Heart left ventricle (tissue), 16 donors: ENCODE data around the gene EFNB1. TPM values are rescaled to one million over a fixed set of nuclear protein-coding genes. Genes with fewer than 3 reads are reported as not detected.
A peak's percentile ranks its signal among the peaks of the same experiment; 100 is the strongest.

ENCODE experiments used
- ATAC-seq, 4 donors: fragments of 200-7000 bp; cut with Tn5 transposase; one replicate each; pipeline ENCODE4 v1.9.1; 2020 to 2022; ENCODE audit warnings: moderate library complexity in 4 of 4, mild to moderate bottlenecking in 3 of 4, moderate number of reproducible peaks in 1 of 4
- DNase-seq, 5 donors: peaks; one replicate each; pipeline ENCODE4 v3.0.0-alpha.2; 2020
- H3K27ac ChIP-seq, 12 donors: fragments of 200-600 bp; sonication (generic) in 4 of 12; one replicate each; pipeline versions ENCODE4 v1.5.0 to v1.8.0; 2016 to 2022; ENCODE audit warnings: mild to moderate bottlenecking in 2 of 12
- H3K27me3 ChIP-seq, 9 donors: fragments of 200-600 bp; sonication (generic) in 2 of 9; one replicate each; pipeline versions ENCODE4 v1.5.1 to v1.8.0; 2016 to 2022; ENCODE audit warnings: mild to moderate bottlenecking in 3 of 9
- H3K36me3 ChIP-seq, 9 donors: fragments of 200-600 bp; sonication (generic) in 2 of 9; one replicate each; pipeline versions ENCODE4 v1.5.0 to v1.8.0; 2018 to 2022; ENCODE audit warnings: mild to moderate bottlenecking in 2 of 9
- H3K4me1 ChIP-seq, 12 donors: fragments of 200-600 bp; sonication (generic) in 4 of 12; one replicate each; pipeline versions ENCODE4 v1.5.0 to v1.8.0; 2016 to 2022; ENCODE audit warnings: mild to moderate bottlenecking in 3 of 12
- H3K4me3 ChIP-seq, 12 donors: fragments of 200-600 bp; sonication (generic) in 4 of 12; one replicate each; pipeline versions ENCODE4 v1.5.0 to v1.8.0; 2017 to 2022; ENCODE audit warnings: mild to moderate bottlenecking in 9 of 12, moderate library complexity in 4 of 12
- H3K9me3 ChIP-seq, 12 donors: fragments of 200-600 bp; sonication (generic) in 4 of 12; one replicate each; pipeline versions ENCODE4 v1.5.0 to v1.8.0; 2016 to 2022; ENCODE audit warnings: mild to moderate bottlenecking in 1 of 12
- CTCF ChIP-seq, 12 donors: fragments of 200-600 bp; sonication (generic) in 4 of 12; IDR thresholded peaks; one replicate each; pipeline versions ENCODE4 v1.5.0 to v1.8.0; 2018 to 2022; ENCODE audit warnings: antibody characterized with exemption in 12 of 12, mild to moderate bottlenecking in 5 of 12
- POLR2A ChIP-seq, 2 donors: fragments of 450-650 bp; IDR thresholded peaks; one replicate each; pipeline ENCODE4 v1.6.1; 2017; ENCODE audit warnings: antibody characterized with exemption in 2 of 2, mild to moderate bottlenecking in 2 of 2, moderate library complexity in 2 of 2
- WGBS, 4 donors: extraction: QIAGEN DNeasy Blood & Tissue Kit in 2 of 4; methylation state at CpG; one replicate each; pipeline versions ENCODE4 v1.1.5 to v1.1.7; 2013 to 2018; 5-methylcytosine and 5-hydroxymethylcytosine counted together
- intact Hi-C, 10 donors: fragments of 100-400 bp; cut with DNase I; formaldehyde crosslinking; loops; one replicate each; pipeline versions ENCODE4 v1.11.1 to v1.14.2; 2022
- polyA plus RNA-seq, 2 donors: library from polyadenylated mRNA; stranded (reverse); fragments of 200-250 nt; gene quantifications; one replicate each; pipeline ENCODE4 v1.2.3, GENCODE V29; 2013
- total RNA-seq, 9 donors: library from RNA; depleted of rRNA in 2 of 9; stranded (reverse); fragments of >200 nt in 2 of 9; fragmentation: NEBNext Ultra II Directional in 3 of 9; extraction: Animal tissue kit (Norgen Biotek cat#: 25700) in 3 of 9; gene quantifications; one replicate each; pipeline versions ENCODE4 v1.1.0 to v1.2.4, GENCODE V29; 2016 to 2023
- donor health status: ischemic (EF 13 %, LVEDD 7.1; RV severe dilation, severe dysfunction).
- donor health status: healthy with polysubstance abuse.
- donor health status: DM: no; HTN: yes; CAD: no.
- donor health status: DM: no; HTN: no; CAD: no.
- donor health status: ischemic (EF 25% LVEDD 6.9; RV normal size, moderate dysfunction).
- donor health status: ischemic (EF 25% LVEDD 5.7; RV mildly dilated, moderate dysfunction).
- donor health status: healthy.
- donor health status: DM: yes; HTN: yes; CAD: no.
- donor health status: ischemic (EF 35%, LVEDD 5.7; RV mildly dilated, moderate dysfunction).
- donor health status: nonischemic (EF 11% LVEDD 7.7; RV severe dilation, severe dysfunction).
- donor health status: DM: yes; HTN: yes; CAD: no.
- donor health status: PGD.
- donor health status: ischemic (EF 29% LVEDD 5.4; RV normal size, mild dysfunction).
- donor health status: nonischemic (EF 23%, LVEDD 6.1; RV moderate dilation, normal function).

Gene EFNB1
- total and polyA plus RNA-seq, 11 donors, result 15.9 to 78.8 (median 25.4) TPM

- H3K4me1 ChIP-seq, result peaks cover 0 to 9% (median 1%) of the 10 kb centered on the region in 12 donors
- no peaks in the 10 kb centered on the region for H3K9me3 ChIP-seq
- H3K27ac ChIP-seq, result no peak overlapping the region
- DNase-seq (peak in 1 of 5 donors; percentile 2), ATAC-seq (no peak)
- intact Hi-C loops, result no loop called here
- no peak overlapping the region for H3K4me3 ChIP-seq
- WGBS, 4 donors, result 68 to 80% (median 76%) methylated on average over 3 of the region's 3 CpGs
- peaks cover 0 to 8% (median 0%) of the 10 kb centered on the region in 9 donors for H3K27me3 ChIP-seq
- no peaks in the 10 kb centered on the region for H3K36me3 ChIP-seq
- no peak for TF ChIP-seq POLR2A (IDR thresholded peaks at IDR 0.05)
- TF ChIP-seq CTCF (IDR thresholded peaks at IDR 0.05), result no peak
Observed at GRCh38 chrX:68870357-68870756, 41.5 kb downstream of the EFNB1 start.

- DNase-seq (peak in 1 of 5 donors; percentile 9), ATAC-seq (no peak)
- peaks cover 0 to 10% (median 0%) of the 10 kb centered on the region in 9 donors for H3K27me3 ChIP-seq
- 25 to 48% (median 39%) methylated on average over 2 of the region's 2 CpGs for WGBS, 4 donors
- H3K27ac ChIP-seq, result no peak overlapping the region
- H3K4me1 ChIP-seq, result peaks cover 0 to 9% (median 1%) of the 10 kb centered on the region in 12 donors
- TF ChIP-seq CTCF (IDR thresholded peaks at IDR 0.05), result no peak
- intact Hi-C loops, result no loop called here
- H3K9me3 ChIP-seq, result no peaks in the 10 kb centered on the region
- no peak overlapping the region for H3K4me3 ChIP-seq
- no peaks in the 10 kb centered on the region for H3K36me3 ChIP-seq
Observed at GRCh38 chrX:68872171-68872570, 43.4 kb downstream of the EFNB1 start.

DNA sequence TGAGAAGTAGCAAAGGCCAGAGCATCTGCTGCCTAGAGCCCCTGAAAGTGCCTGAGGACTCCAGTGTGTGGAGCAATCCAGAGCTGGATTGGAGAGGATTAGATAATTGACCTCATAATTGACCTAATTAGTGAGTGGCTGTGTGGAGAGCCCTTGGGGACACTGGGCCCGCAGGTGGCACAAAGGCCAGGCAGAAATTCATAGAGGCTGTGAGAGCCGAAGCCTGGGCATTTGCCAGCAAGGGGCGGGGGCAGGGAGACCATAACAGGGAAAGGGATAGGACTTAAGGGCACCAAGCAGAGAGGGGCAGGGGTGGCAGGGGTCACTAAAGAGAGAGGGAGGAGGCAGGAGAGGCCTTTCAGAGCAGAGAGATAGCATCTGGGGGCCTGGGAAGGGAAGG is 45.3 kb downstream of the EFNB1 start:
- intact Hi-C loops, result no loop called here
- TF ChIP-seq CTCF (IDR thresholded peaks at IDR 0.05) (no peak), POLR2A (IDR thresholded peaks at IDR 0.05) (no peak)
- H3K27me3 ChIP-seq, result peaks cover 0 to 18% (median 0%) of the 10 kb centered on the region in 9 donors
- ATAC-seq, result no peak
- WGBS, 4 donors, result 85 to 96% (median 88%) methylated on average over 3 of the region's 3 CpGs
- H3K27ac ChIP-seq, result no peak overlapping the region
- H3K4me1 ChIP-seq, result no peaks in the 10 kb centered on the region
- DNase-seq, result peak in 1 of 5 donors; percentile 1
- H3K4me3 ChIP-seq, result no peak overlapping the region
- no peaks in the 10 kb centered on the region for H3K9me3 ChIP-seq
- H3K36me3 ChIP-seq, result no peaks in the 10 kb centered on the region

DNA sequence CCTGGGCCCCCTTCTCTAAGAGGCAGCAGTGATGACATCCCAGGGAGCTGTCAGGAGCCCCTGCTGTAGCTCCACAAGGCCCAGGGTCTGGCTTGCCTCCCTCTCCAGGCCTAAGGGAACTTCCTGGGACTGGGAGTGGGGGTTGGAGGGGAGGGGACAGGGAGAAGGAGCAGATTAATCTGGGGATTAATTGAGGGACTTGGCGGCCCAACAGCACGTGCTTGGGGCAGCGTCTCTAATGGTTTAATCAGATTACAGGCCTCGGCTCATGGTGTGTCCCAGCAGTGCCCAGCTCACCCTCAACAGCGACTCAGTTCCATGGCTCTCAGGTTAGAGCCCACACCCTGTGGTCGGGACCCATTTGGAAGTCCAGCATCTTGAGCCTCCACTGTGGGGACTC is 47.9 kb downstream of the EFNB1 start:
- 77 to 91% (median 87%) methylated on average over 6 of the region's 6 CpGs for WGBS, 4 donors
- ATAC-seq (no peak), DNase-seq (no peak)
- H3K27ac ChIP-seq, result no peak overlapping the region
- no peaks in the 10 kb centered on the region for H3K36me3 ChIP-seq
- TF ChIP-seq CTCF (IDR thresholded peaks at IDR 0.05) (no peak), POLR2A (IDR thresholded peaks at IDR 0.05) (no peak)
- H3K9me3 ChIP-seq, result no peaks in the 10 kb centered on the region
- H3K4me1 ChIP-seq, result peaks cover 0 to 7% (median 0%) of the 10 kb centered on the region in 12 donors
- no peak overlapping the region for H3K4me3 ChIP-seq
- peaks cover 0 to 10% (median 0%) of the 10 kb centered on the region in 9 donors for H3K27me3 ChIP-seq
- intact Hi-C loops, result no loop called here
